ENCODE data around the gene USP20.

- TF ChIP-seq CTCF (IDR thresholded peaks at IDR 0.05) (no peak), GABPA (IDR thresholded peaks at IDR 0.05; ENCODE audit: low read depth) (no peak), YY1 (IDR thresholded peaks at IDR 0.05; ENCODE audit: low read depth) (no peak), USF2 (IDR thresholded peaks at IDR 0.05; ENCODE audit: borderline replicate concordance, low read depth, low read length) (no peak), RAD21 (IDR thresholded peaks at IDR 0.05; ENCODE audit: low read length) (no peak), TAF1 (IDR thresholded peaks at IDR 0.05; ENCODE audit: borderline replicate concordance, low read depth, low read length) (no peak), SMC3 (IDR thresholded peaks at IDR 0.05; ENCODE audit: low read depth, low read length) (no peak), POLR2AphosphoS5 (IDR thresholded peaks at IDR 0.05; ENCODE audit: low read depth, low read length) (no peak), EP300 (IDR thresholded peaks at IDR 0.05; ENCODE audit: borderline replicate concordance in 1 of 2, low read depth in 1 of 2, low read length in 1 of 2) (no peak), NFIC (IDR thresholded peaks at IDR 0.05; ENCODE audit: borderline replicate concordance) (no peak), SIN3A (IDR thresholded peaks at IDR 0.05; ENCODE audit: borderline replicate concordance, low read depth, low read length) (no peak)
- TF ChIP-seq, protein P1, sequence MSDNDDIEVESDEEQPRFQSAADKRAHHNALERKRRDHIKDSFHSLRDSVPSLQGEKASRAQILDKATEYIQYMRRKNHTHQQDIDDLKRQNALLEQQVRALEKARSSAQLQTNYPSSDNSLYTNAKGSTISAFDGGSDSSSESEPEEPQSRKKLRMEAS (IDR thresholded peaks at IDR 0.05; ENCODE audit: low read depth), result no peak
Observed at GRCh38 chr9:129885018-129885669, 49.9 kb downstream of the USP20 start.
